CD14-positive monocyte (primary cell): ENCODE measurements around the gene MNDA. TPM values are rescaled to one million over a fixed set of nuclear protein-coding genes. Genes with fewer than 3 reads are reported as not detected.

ENCODE experiments used
- DNase-seq, 3 donors: peaks; one replicate each; pipeline ENCODE4 v3.0.0-alpha.2; 2011 to 2022
- H2AFZ ChIP-seq: 2 replicates; pipeline ENCODE4 v1.6.0; 2012; ENCODE audit warnings: mild to moderate bottlenecking, low read depth, low read length, inconsistent platforms; ENCODE audit not compliant: insufficient read depth, poor library complexity, severe bottlenecking
- H3K27ac ChIP-seq, 2 donors: 1 replicate in 1 of 2; 2 replicates in 1 of 2; pipeline ENCODE4 v1.5.1; 2012 to 2013; ENCODE audit warnings: low read length in 2 of 2, control low read depth in 1 of 2, inconsistent platforms in 1 of 2, low read depth in 1 of 2, mild to moderate bottlenecking in 1 of 2
- H3K27me3 ChIP-seq, 2 donors: one replicate each; pipeline versions ENCODE4 v1.6.0 to v1.6.1; 2011 to 2013; ENCODE audit warnings: low read length in 2 of 2; ENCODE audit not compliant: control insufficient read depth in 2 of 2, insufficient read depth in 2 of 2
- H3K36me3 ChIP-seq, 2 donors: replicated peaks in 1 of 2; 1 replicate in 1 of 2; 2 replicates in 1 of 2; pipeline versions ENCODE4 v1.5.1 to v1.6.1; 2012 to 2013; ENCODE audit warnings: low read length in 2 of 2, control low read depth in 1 of 2, inconsistent platforms in 1 of 2, mild to moderate bottlenecking in 1 of 2; ENCODE audit not compliant: insufficient read depth in 2 of 2, control insufficient read depth in 1 of 2
- H3K4me1 ChIP-seq, 2 donors: 1 replicate in 1 of 2; 2 replicates in 1 of 2; pipeline versions ENCODE4 v1.5.1 to v1.6.1; 2012 to 2013; ENCODE audit warnings: low read length in 2 of 2, control low read depth in 1 of 2, inconsistent platforms in 1 of 2, mild to moderate bottlenecking in 1 of 2, moderate library complexity in 1 of 2; ENCODE audit not compliant: insufficient read depth in 2 of 2, control insufficient read depth in 1 of 2
- H3K4me2 ChIP-seq: replicated peaks from 2 replicates; pipeline ENCODE3; 2012; ENCODE audit warnings: low read length, moderate library complexity, mild to moderate bottlenecking; ENCODE audit not compliant: poor library complexity, severe bottlenecking; ENCODE audit errors: extremely low read depth
- H3K4me3 ChIP-seq, 3 experiments: fragments of 200-600 bp in 1 of 3; sonication (generic) in 1 of 3; replicated peaks in 1 of 3; 1 replicate in 2 of 3; 2 replicates in 1 of 3; pipeline ENCODE4 v1.5.1; 2011 to 2013; ENCODE audit warnings: low read length in 3 of 3, mild to moderate bottlenecking in 3 of 3, control low read depth in 2 of 3, low read depth in 2 of 3, inconsistent platforms in 1 of 3, moderate library complexity in 1 of 3
- H3K79me2 ChIP-seq: 2 replicates; pipeline ENCODE4 v1.6.0; 2012; ENCODE audit warnings: mild to moderate bottlenecking, control low read depth, inconsistent platforms, low read length, moderate library complexity; ENCODE audit not compliant: insufficient read depth
- H3K9ac ChIP-seq: 2 replicates; pipeline ENCODE4 v1.6.0; 2017; ENCODE audit warnings: low read length, mild to moderate bottlenecking; ENCODE audit not compliant: insufficient read depth, poor library complexity, severe bottlenecking
- H3K9me3 ChIP-seq, 2 donors: replicated peaks in 1 of 2; 1 replicate in 1 of 2; 2 replicates in 1 of 2; pipeline versions ENCODE4 v1.5.1 to v1.6.1; 2012 to 2013; ENCODE audit warnings: low read length in 2 of 2, control low read depth in 1 of 2; ENCODE audit not compliant: control insufficient read depth in 1 of 2, insufficient read depth in 1 of 2
- H4K20me1 ChIP-seq: 2 replicates; pipeline ENCODE4 v1.6.0; 2012; ENCODE audit warnings: mild to moderate bottlenecking, low read length, control low read depth, moderate library complexity; ENCODE audit not compliant: insufficient read depth
- H3K27ac Mint-ChIP-seq, 7 donors: one replicate each; pipeline ENCODE4 v1.8.0; 2020; ENCODE audit warnings: mild to moderate bottlenecking in 7 of 7, mixed read lengths in 7 of 7, moderate library complexity in 6 of 7, inconsistent platforms in 2 of 7
- H3K27me3 Mint-ChIP-seq, 3 donors: one replicate each; pipeline ENCODE4 v1.8.0; 2021 to 2022; ENCODE audit warnings: low read depth in 3 of 3, mild to moderate bottlenecking in 3 of 3, mixed read lengths in 3 of 3, moderate library complexity in 3 of 3, inconsistent platforms in 1 of 3
- H3K36me3 Mint-ChIP-seq, 2 donors: one replicate each; pipeline ENCODE4 v1.8.0; 2020; ENCODE audit warnings: mixed read lengths in 2 of 2, inconsistent platforms in 1 of 2, mild to moderate bottlenecking in 1 of 2
- H3K4me1 Mint-ChIP-seq: one replicate; pipeline ENCODE4 v1.8.0; 2020; ENCODE audit warnings: mild to moderate bottlenecking, mixed read lengths
- H3K4me3 Mint-ChIP-seq, 2 donors: one replicate each; pipeline ENCODE4 v1.8.0; 2020; ENCODE audit warnings: mild to moderate bottlenecking in 2 of 2, mixed read lengths in 2 of 2, moderate library complexity in 1 of 2
- H3K9me3 Mint-ChIP-seq, 7 donors: one replicate each; pipeline ENCODE4 v1.8.0; 2020 to 2022; ENCODE audit warnings: mixed read lengths in 7 of 7, mild to moderate bottlenecking in 6 of 7, moderate library complexity in 6 of 7, inconsistent platforms in 2 of 7
- CTCF ChIP-seq: fragments of 200-600 bp; IDR thresholded peaks from one replicate; pipeline ENCODE4 v1.8.0; 2022; ENCODE audit warnings: antibody characterized with exemption, mild to moderate bottlenecking
- WGBS: methylation state at CpG from one replicate; pipeline ENCODE4 v1.1.5; 2013; ENCODE audit warnings: missing lambda C conversion rate; ENCODE audit not compliant: insufficient coverage; 5-methylcytosine and 5-hydroxymethylcytosine counted together
- intact Hi-C, 2 donors: fragments of 100-400 bp; cut with micrococcal nuclease; formaldehyde crosslinking; loops; one replicate each; pipeline versions ENCODE4 v1.15.0 to v1.15.1; 2023
- polyA plus RNA-seq, 3 donors: library from polyadenylated mRNA; depleted of rRNA in 1 of 3; unstranded in 2 of 3; stranded (reverse) in 1 of 3; fragments of 300-500 nt in 2 of 3; fragments of >200 nt in 1 of 3; fragmentation: Illumina TruSeq in 2 of 3; gene quantifications; 1 replicate in 2 of 3; 2 replicates in 1 of 3; pipeline ENCODE4 v1.2.3, GENCODE V29; 2012 to 2021
- small RNA-seq: library from RNA; depleted of rRNA; stranded (forward); fragments of <200 nt; gene quantifications from one replicate; pipeline ENCODE3, GENCODE V24; 2012; ENCODE audit warnings: low read depth; ENCODE audit not compliant: insufficient read length

MNDA gene
- polyA plus RNA-seq, 3 donors, result 365 to 1,917 (median 1,418) TPM

- no peak overlapping the region for H3K27ac ChIP-seq
- Mint-ChIP-seq H3K4me3 (no peak overlapping the region), H3K27me3 (peaks cover 0 to 6% (median 3%) of the 10 kb centered on the region in 3 donors), H3K36me3 (no peaks in the 10 kb centered on the region), H3K4me1 (no peaks in the 10 kb centered on the region), H3K27ac (no peak overlapping the region), H3K9me3 (peaks cover 0 to 13% (median 4%) of the 10 kb centered on the region in 7 donors)
- H3K4me1 ChIP-seq, result no peaks in the 10 kb centered on the region
- DNase-seq, result no peak
- TF ChIP-seq CTCF, result no peak
- no peaks in the 10 kb centered on the region for H3K9me3 ChIP-seq
- intact Hi-C loops, result no loop called here
- no peaks in the 10 kb centered on the region for H3K27me3 ChIP-seq
- no peak overlapping the region for H3K9ac ChIP-seq
- H2AFZ ChIP-seq, result no peak overlapping the region
- H3K36me3 ChIP-seq, result no peaks in the 10 kb centered on the region
- H4K20me1 ChIP-seq, result no peaks in the 10 kb centered on the region
- no peaks in the 10 kb centered on the region for H3K79me2 ChIP-seq
- H3K4me2 ChIP-seq, result no peak overlapping the region
- no CpG with 5 or more reads among the region's 2 CpGs for WGBS
- H3K4me3 ChIP-seq, result no peak overlapping the region
These were observed 67.6 kb downstream of the MNDA start for GRCh38 chr1:158898722-158899121.

Small RNA genes lying within 50 kb of the gene (small RNA-seq; reads per million reads assigned to genes)
- not detected for gene OR2AQ1P

Other genes with a start within 250 kb of the MNDA start
- not detected for gene OR10Z1, start 226.1 kb upstream of the MNDA start, polyA plus RNA-seq
- under 1 TPM in 2 of 3 donors, not detected in 1; 0.19 to 0.28 TPM for gene SPTA1, start 144.6 kb upstream of the MNDA start, polyA plus RNA-seq
- gene OR6K2, start 130.7 kb upstream of the MNDA start, polyA plus RNA-seq, result not detected
- not detected for gene OR6K3, start 110.6 kb upstream of the MNDA start, polyA plus RNA-seq
- not detected for gene OR6K6, start 76.6 kb upstream of the MNDA start, polyA plus RNA-seq
- not detected for gene OR6N1, start 59.2 kb upstream of the MNDA start, polyA plus RNA-seq
- not detected for gene OR6N2, start 50.1 kb upstream of the MNDA start, polyA plus RNA-seq
- gene PYHIN1, start 100.2 kb downstream of the MNDA start, polyA plus RNA-seq, result under 1 TPM in 2 of 3 donors, not detected in 1; 0.15 to 0.44 TPM
- 10 to 100 TPM; 64.8 to 99.7 (median 80.1) TPM for gene IFI16, start 178.6 kb downstream of the MNDA start, polyA plus RNA-seq
- 1 to 10 TPM; 6.1 to 9.8 (median 9.0) TPM for gene AIM2, start 245.4 kb downstream of the MNDA start, polyA plus RNA-seq